Measurements from ENCODE around the gene MUC16.

Gene MUC16

GRCh38 chr19:9000933-9001332 is 9.3 kb downstream of the MUC16 start:
- DNase-seq, result no peak

DNA sequence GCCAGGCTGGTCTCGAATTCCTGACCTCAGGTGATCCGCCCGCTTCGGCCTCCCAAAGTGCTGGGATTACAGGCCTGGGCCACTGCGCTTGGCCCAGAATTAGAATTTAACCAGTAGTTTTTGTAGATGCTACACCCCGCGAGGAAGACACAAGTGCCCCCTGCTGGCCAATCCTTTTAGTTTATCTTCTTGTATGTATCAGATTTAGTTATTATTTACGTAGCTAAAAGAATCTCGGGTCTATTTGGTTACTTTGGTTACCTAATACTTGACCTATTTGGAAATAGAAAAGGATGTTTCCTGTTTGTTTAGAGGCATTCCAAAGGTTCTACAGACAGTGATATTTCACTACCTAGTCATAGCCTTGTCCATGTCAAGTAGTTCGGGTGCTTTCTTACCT is 22.0 kb downstream of the MUC16 start:
- DNase-seq, result peak; percentile 4

DNA sequence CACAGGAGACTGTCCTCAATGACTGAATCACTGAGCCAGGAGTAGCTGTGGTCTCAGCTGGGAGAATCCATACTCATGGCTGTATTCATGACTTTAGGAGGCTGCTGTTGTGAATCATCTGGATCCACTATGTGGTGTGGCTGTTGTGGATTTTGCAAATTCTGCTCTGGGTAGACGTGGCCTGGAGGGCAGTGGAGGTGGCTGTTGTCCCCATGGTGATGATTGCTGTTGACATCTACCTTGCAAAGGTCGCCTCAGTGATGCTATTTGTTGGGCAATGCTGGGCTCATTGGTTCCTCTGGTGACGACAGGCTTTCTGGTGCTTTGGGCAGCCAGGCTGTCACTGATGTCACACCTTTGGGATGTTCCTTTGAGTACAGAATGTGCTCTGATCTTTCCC is 23.9 kb downstream of the MUC16 start:
- DNase-seq, result no peak

- DNase-seq, result no peak
These were observed 36.6 kb downstream of the MUC16 start for GRCh38 chr19:8973501-8974091.

DNA sequence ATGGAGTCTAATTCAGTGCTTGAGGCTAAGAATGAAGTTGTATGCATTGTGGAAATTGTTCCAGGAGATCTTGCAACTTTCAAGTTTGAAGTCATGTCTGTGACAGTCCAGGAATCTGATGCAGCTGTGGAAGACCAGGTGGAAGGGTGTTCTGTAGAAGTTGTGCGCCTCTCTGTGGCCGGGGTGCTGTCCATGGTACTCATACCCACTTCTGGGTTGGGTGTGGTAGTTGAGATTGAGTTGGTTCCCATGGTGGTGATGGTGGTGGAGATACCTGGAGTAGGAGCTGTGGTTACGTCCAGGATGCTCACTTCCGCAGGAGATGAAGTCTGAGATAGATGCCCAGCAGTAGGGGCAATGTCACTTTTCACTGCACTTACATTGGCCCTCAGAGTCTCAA is 44.3 kb downstream of the MUC16 start:
- DNase-seq, result no peak
